MCF 10A (cell line): ENCODE measurements around the gene BAHCC1. TPM values are rescaled to one million over a fixed set of nuclear protein-coding genes. Genes with fewer than 3 reads are reported as not detected.

Source experiments
- BruUV-seq: library from RNA; stranded (reverse); fragments of 400-500 nt; replicated peaks from 2 replicates; lab custom pipeline; 2021; lab: Mats Ljungman, UMichigan
- CTCF ChIA-PET: fragments of 300-600 bp; sonication (Branson Sonifier 250); formaldehyde crosslinking; extraction: SDS; loops from one replicate; lab custom pipeline; 2021; ENCODE audit warnings: antibody characterized with exemption, inconsistent platforms; lab: Yijun Ruan, JAX
- POLR2A ChIA-PET: fragments of 300-600, 350-650 bp; sonication (Branson Sonifier 250); formaldehyde crosslinking; extraction: SDS; loops from one replicate; lab custom pipeline; 2020; ENCODE audit warnings: antibody characterized with exemption, inconsistent platforms; lab: Yijun Ruan, JAX
- DNase-seq: peaks from one replicate; pipeline ENCODE4 v3.0.0-alpha.2; 2018; ENCODE audit not compliant: unreplicated experiment
- H3K27ac Mint-ChIP-seq: one replicate; pipeline ENCODE4 v1.8.0; 2022; ENCODE audit warnings: mild to moderate bottlenecking, low read depth, mixed read lengths; ENCODE audit not compliant: unreplicated experiment
- H3K27me3 Mint-ChIP-seq: one replicate; pipeline ENCODE4 v1.8.0; 2022; ENCODE audit warnings: mixed read lengths; ENCODE audit not compliant: insufficient read depth, unreplicated experiment
- H3K36me3 Mint-ChIP-seq: one replicate; pipeline ENCODE4 v1.8.0; 2022; ENCODE audit warnings: mild to moderate bottlenecking, moderate library complexity, mixed read lengths; ENCODE audit not compliant: insufficient read depth, unreplicated experiment
- H3K4me1 Mint-ChIP-seq: one replicate; pipeline ENCODE4 v1.8.0; 2022; ENCODE audit warnings: mixed read lengths; ENCODE audit not compliant: insufficient read depth, unreplicated experiment
- H3K4me3 Mint-ChIP-seq: one replicate; pipeline ENCODE4 v1.8.0; 2022; ENCODE audit warnings: mild to moderate bottlenecking, moderate library complexity, mixed read lengths; ENCODE audit not compliant: unreplicated experiment
- H3K9me3 Mint-ChIP-seq: one replicate; pipeline ENCODE4 v1.8.0; 2022; ENCODE audit warnings: mixed read lengths; ENCODE audit not compliant: unreplicated experiment
- intact Hi-C: fragments of 100-400 bp; cut with micrococcal nuclease; formaldehyde crosslinking; loops from 2 replicates; pipeline ENCODE4 v1.14.1; 2022
- total RNA-seq: library from RNA; stranded (reverse); gene quantifications from 2 replicates; pipeline ENCODE4 v1.2.3, GENCODE V29; 2022
- TF ChIP-seq, protein P1 (sequence below): fragments of 200-600 bp; IDR thresholded peaks from one replicate; pipeline ENCODE4 v1.8.0; 2022; ENCODE audit warnings: antibody characterized with exemption, mild to moderate bottlenecking; ENCODE audit not compliant: unreplicated experiment

BAHCC1 gene
- total RNA-seq, 1 experiment from 2014 or later: 7.4 TPM

DNA sequence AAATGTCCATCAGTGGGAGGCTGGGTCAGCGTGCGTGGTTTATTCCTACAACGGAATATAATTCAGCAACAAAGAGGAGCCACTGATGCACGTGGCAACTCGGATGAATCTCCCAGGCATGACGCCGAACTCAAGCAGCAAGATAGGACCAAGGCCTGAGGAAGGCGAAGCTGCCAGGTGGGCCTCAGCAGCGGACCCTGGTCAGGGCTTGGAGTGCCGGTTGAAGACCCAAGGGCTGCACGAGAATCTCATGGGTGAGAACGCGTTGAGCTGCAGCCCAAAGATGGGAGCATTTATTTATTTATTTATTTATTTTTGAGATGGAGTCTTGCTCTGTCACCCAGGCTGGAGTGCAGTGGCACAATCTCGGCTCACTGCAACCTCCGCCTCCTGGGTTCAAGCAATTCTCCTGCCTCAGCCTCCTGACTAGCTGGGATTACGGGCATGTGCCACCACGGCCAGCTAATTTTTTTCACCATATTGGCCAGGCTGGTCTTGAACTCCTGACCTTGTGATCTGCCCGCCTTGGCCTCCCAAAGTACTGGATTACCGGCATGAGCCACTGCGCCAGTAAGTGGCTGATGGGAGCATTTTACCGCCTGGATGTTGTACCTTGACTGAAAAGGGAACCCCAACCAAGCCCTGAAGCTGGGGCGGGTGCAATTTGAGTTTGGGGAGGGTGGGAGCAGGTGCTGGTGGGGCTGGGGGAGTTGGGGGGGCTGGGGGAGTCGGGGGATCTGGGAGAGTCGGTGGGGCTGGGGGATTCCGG lies 18.1 kb upstream of the BAHCC1 start:
- H3K9me3 Mint-ChIP-seq: no peaks in the 10 kb centered on the region
- DNase-seq: no peak
- no peak overlapping the region for H3K4me3 Mint-ChIP-seq
- no peaks in the 10 kb centered on the region for H3K36me3 Mint-ChIP-seq
- CTCF ChIA-PET: no interaction called here
- no peaks in the 10 kb centered on the region for H3K27me3 Mint-ChIP-seq
- intact Hi-C loops: no loop called here
- POLR2A ChIA-PET: interaction anchor here (0.6 to 1.1 kb wide), 3 partner anchors 16 to 63 kb away, joined by 3 to 4 read pairs (median 3); no protein-coding TSS in a partner anchor
- no TSS peak for BruUV-seq
- TF ChIP-seq, protein P1, sequence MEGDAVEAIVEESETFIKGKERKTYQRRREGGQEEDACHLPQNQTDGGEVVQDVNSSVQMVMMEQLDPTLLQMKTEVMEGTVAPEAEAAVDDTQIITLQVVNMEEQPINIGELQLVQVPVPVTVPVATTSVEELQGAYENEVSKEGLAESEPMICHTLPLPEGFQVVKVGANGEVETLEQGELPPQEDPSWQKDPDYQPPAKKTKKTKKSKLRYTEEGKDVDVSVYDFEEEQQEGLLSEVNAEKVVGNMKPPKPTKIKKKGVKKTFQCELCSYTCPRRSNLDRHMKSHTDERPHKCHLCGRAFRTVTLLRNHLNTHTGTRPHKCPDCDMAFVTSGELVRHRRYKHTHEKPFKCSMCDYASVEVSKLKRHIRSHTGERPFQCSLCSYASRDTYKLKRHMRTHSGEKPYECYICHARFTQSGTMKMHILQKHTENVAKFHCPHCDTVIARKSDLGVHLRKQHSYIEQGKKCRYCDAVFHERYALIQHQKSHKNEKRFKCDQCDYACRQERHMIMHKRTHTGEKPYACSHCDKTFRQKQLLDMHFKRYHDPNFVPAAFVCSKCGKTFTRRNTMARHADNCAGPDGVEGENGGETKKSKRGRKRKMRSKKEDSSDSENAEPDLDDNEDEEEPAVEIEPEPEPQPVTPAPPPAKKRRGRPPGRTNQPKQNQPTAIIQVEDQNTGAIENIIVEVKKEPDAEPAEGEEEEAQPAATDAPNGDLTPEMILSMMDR: no peak
- peaks cover 5% of the 10 kb centered on the region for H3K4me1 Mint-ChIP-seq
- no peak overlapping the region for H3K27ac Mint-ChIP-seq

DNA sequence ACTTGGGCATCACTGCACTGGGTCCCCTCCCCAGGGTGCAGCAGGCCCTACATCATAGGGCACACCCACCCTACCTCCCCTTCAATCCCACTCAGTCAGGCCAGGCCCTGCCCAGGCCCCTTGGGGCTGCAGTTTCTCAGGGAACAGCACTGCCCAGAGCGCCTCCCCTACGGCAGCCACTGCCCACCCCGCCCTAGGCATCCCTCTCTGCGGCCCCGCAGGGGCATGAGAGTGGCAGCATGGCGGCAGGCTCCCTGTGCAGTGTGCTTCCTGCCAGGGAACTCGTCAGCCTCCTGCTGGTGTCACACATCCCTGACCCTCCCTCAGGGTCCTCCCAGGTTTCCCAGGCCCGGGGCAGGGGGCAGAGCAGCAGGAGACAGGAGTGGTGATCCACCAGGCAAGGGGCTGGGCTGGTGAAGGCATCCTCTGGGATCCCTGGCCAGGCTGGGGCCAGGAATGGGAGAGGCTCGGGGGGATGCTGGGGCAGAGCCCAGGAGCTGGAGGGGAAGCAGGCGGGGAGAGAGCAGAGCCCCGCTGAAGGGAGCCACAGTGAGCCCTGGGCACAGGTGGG lies 16.2 kb upstream of the BAHCC1 start:
- no peaks in the 10 kb centered on the region for H3K9me3 Mint-ChIP-seq
- H3K4me1 Mint-ChIP-seq: no peaks in the 10 kb centered on the region
- TF ChIP-seq, protein P1: no peak
- intact Hi-C loops: no loop called here
- no peak for DNase-seq
- ChIA-PET POLR2A (no interaction called here), CTCF (no interaction called here)
- H3K36me3 Mint-ChIP-seq: no peaks in the 10 kb centered on the region
- BruUV-seq: no TSS peak
- no peak overlapping the region for H3K27ac Mint-ChIP-seq
- no peaks in the 10 kb centered on the region for H3K27me3 Mint-ChIP-seq
- H3K4me3 Mint-ChIP-seq: no peak overlapping the region

DNA sequence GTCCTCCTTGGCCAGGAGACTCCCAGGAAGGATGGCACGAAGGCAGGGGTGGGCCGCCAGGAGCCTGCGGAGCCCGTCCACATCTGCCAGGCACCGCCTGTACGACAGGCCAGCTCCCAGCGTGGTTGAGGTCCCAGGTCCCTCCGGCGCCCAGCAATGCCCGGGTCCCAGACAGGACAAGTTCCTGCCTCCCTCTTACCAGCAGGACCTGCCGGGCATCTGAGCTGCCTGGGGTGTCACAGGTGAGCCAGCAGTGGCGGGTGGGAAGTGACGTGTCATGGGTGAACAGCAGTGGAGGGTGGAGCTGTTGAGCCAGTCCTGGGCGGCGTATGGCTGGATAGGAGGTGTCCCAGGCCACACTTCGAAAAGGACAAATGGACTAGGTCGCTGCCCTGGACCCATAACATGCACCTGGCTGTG lies 15.7 kb upstream of the BAHCC1 start:
- ChIA-PET POLR2A (interaction anchor here (0.6 to 0.7 kb wide), 2 partner anchors 14 to 84 kb away, joined by 3 to 4 read pairs; no protein-coding TSS in a partner anchor), CTCF (no interaction called here)
- Mint-ChIP-seq H3K9me3 (no peaks in the 10 kb centered on the region), H3K27ac (no peak overlapping the region), H3K36me3 (no peaks in the 10 kb centered on the region), H3K4me1 (no peaks in the 10 kb centered on the region), H3K27me3 (no peaks in the 10 kb centered on the region), H3K4me3 (no peak overlapping the region)
- DNase-seq: peak; percentile 42
- TF ChIP-seq, protein P1: no peak
- BruUV-seq: no TSS peak
- intact Hi-C loops: no loop called here

DNA sequence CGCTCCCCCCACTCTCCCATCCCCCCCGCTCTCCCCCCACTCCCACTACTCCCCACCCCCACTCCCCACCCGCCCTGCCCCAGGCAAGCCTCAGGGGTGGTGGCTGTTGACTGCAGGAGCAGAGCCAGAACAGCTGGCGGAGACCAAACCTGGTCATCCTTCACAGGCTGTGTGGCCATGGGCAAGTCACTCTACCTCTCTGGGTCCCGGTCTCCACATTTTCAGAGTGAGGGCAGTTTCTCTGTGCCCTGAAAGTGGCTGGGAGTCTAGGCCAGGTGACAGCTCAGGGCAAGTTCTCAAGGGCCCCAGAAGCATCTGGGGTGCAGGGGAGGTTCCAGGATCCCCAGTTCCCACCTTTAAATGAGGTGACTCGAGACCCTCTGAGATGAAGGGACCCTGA lies 15.1 kb upstream of the BAHCC1 start:
- intact Hi-C loops: no loop called here
- Mint-ChIP-seq H3K4me3 (no peak overlapping the region), H3K36me3 (no peaks in the 10 kb centered on the region), H3K4me1 (no peaks in the 10 kb centered on the region), H3K9me3 (no peaks in the 10 kb centered on the region), H3K27me3 (no peaks in the 10 kb centered on the region), H3K27ac (no peak overlapping the region)
- no peak for DNase-seq
- BruUV-seq: no TSS peak
- CTCF ChIA-PET: no interaction called here
- POLR2A ChIA-PET: interaction anchor here (0.6 to 0.7 kb wide), 2 partner anchors 15 to 84 kb away, joined by 3 to 4 read pairs; no protein-coding TSS in a partner anchor
- TF ChIP-seq, protein P1: no peak
